VCaP (cell line): ENCODE measurements around the gene TMEM259.

ENCODE experiments used
- H3K27ac ChIP-seq: fragments of 450-650 bp; 2 replicates; pipeline ENCODE4 v1.5.1; 2017
- TF ChIP-seq, protein P1 (sequence below): fragments of 450-650 bp; conservative IDR thresholded peaks from 2 replicates; pipeline ENCODE4 v1.5.1; 2017; ENCODE audit warnings: mild to moderate bottlenecking, moderate library complexity

The TMEM259 gene

DNA sequence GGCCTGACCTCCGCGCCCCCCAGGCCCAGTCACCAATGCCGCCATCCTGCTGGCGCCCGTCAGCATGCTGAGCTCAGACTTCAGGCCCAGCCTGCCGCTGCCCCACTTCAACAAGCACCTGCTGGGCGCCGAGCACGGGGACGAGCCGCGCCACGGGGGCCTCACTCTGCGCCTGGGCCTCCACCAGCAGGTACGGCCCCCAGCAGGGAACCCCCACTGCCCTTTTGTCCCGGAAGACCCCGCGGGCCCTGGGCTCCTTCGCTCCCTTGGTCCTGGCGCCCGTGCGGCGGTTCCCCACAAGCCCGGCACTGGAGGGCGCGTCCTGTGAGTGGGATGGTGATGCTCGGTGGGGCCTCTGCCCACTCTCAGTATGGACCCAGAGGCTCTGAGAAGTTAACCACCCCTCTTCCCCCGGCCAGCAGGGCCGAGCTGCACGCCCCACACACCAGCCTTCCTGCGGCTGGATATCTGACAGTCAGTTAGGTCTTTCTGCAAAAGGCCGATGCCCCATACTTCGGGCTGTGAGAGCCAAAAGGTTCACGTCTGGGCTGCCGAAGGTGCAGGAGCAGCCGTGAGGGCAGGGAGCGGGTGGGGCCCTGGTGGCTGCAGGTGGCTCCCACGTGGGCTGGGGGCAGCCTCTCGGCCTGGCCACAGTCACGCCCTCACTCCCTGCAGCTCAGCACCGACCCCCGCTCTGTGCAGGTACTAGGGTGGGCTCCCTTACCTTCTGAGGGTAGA lies 28.8 kb downstream of the TMEM259 start:
- TF ChIP-seq, protein P1, sequence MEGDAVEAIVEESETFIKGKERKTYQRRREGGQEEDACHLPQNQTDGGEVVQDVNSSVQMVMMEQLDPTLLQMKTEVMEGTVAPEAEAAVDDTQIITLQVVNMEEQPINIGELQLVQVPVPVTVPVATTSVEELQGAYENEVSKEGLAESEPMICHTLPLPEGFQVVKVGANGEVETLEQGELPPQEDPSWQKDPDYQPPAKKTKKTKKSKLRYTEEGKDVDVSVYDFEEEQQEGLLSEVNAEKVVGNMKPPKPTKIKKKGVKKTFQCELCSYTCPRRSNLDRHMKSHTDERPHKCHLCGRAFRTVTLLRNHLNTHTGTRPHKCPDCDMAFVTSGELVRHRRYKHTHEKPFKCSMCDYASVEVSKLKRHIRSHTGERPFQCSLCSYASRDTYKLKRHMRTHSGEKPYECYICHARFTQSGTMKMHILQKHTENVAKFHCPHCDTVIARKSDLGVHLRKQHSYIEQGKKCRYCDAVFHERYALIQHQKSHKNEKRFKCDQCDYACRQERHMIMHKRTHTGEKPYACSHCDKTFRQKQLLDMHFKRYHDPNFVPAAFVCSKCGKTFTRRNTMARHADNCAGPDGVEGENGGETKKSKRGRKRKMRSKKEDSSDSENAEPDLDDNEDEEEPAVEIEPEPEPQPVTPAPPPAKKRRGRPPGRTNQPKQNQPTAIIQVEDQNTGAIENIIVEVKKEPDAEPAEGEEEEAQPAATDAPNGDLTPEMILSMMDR = no peak

DNA sequence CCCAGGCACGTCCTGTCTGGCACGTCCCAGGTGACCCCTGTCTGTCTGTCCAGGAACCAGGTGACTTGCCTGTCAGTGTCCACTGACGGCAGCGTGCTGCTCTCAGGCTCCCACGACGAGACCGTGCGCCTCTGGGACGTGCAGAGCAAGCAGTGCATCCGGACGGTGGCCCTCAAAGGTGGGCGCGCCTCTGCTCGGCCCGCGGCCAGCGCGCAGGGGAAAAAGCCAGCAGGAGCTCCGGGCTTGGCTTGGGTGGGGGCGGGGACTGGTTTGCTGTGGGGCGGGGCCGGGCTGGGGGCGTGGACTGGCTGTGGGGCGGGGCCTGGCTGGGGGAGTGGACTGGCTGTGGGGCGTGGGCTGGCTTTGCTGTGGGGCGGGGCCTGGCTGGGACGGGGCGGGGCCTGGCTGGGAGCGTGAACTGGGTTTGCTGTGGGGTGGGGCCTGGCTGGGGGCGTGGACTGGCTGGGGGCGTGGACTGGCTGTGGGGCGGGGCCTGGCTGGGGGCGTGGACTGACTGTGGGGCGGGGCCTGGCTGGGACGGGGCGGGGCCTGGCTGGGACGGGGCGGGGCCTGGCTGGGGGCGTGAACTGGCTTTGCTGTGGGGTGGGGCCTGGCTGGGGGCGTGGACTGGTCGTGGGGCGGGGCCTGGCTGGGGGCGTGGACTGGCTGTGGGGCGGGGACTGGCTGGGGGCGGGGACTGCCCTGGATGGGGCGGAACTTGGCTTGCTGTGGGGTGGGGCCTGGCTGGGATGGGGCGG lies 29.6 kb downstream of the TMEM259 start:
- TF ChIP-seq, protein P1 = no peak
- H3K27ac ChIP-seq = no peak overlapping the region

More for the DNA sequence above, 28.8 kb downstream of the TMEM259 start:
- H3K27ac ChIP-seq = no peak overlapping the region

DNA sequence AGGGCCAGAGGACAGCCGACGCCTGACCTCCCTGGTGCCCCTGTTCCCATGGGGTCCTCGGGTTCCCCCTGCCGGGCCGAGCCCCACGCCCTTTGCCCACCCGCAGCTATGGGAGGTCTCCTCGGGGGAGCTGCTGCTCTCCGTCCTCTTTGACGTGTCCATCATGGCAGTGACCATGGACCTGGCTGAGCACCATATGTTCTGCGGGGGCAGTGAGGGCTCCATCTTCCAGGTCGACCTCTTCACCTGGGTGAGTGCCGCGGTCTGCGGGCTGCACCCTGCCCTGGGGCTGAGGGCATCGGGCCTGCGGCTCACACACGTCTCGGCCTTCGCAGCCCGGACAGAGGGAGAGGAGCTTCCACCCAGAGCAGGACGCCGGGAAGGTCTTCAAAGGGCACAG lies 30.2 kb downstream of the TMEM259 start:
- TF ChIP-seq, protein P1 = no peak
- no peak overlapping the region for H3K27ac ChIP-seq

DNA sequence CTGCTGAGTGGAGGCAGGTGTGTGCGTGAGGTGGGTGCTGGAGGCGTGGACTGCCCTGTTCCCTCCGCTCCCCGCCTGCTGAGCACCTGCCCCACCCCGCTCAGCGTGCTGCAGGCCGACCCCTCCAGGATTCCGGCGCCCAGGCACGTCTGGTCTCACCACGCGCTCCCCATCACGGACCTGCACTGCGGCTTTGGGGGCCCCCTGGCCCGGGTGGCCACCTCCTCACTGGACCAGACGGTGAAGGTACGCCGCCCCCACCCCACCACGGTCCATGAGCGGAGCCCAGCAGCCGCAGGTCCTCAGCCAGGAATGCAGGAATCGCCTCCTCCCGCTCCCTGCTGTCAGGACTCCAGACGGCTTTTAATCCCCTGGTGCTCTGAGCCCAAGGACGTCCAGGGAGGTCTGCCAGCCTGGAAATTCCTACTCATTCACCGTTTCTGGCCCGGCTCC lies 30.8 kb downstream of the TMEM259 start:
- H3K27ac ChIP-seq = no peak overlapping the region
- TF ChIP-seq, protein P1 = no peak

DNA sequence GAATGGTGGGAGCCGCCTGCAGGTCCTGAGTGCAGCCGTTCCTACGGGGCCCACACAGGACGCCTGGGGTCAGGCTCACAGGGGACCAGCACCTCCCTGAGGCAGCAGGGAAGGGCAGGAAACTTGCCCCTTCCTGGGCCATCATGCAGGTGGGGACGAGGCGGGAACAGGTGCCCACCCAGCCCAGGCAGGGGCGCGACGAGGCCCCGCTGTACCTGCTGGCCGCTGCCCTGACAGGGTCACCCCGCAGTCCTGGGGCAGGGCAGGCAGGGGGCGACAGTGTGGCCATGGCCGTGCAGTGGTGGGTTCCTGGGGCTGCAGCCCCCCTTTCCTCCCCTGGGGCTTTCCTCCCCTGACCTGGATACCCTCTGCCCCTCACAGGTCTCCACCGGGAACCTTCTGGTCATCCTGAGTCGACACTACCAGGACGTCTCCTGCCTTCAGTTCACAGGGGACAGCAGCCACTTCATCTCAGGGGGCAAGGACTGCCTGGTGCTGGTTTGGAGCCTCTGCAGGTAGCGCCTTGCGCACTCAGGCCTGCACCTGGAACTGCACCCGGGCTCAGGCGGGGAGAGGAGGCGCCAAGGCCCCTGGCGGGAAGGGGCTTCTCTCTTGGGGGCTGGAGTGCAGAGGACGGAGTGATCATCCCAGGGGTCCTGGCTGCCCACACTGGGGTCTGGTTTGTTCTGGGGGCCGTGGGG lies 31.4 kb downstream of the TMEM259 start:
- no peak overlapping the region for H3K27ac ChIP-seq
- TF ChIP-seq, protein P1 = peak; percentile 20

DNA sequence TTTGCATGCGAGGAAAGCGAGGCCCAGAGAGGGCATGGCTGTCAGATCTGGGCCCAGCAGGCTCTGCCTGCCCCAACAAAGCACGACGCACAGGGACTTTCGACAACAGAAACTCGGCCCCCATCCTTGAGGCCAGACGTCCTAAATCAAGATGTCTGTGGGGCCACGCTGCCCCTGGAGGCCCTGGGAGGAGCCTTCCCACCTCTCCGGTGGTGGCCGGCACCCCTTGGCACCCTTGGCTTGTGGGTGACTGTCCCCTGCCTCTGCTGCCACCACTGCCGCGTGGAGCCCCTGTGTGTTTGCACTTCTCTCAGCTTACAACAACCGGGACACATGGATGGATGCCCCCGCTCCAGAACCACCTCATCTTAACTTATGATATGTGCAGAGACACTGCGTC lies 32.4 kb downstream of the TMEM259 start:
- no peak overlapping the region for H3K27ac ChIP-seq
- TF ChIP-seq, protein P1 = no peak

DNA sequence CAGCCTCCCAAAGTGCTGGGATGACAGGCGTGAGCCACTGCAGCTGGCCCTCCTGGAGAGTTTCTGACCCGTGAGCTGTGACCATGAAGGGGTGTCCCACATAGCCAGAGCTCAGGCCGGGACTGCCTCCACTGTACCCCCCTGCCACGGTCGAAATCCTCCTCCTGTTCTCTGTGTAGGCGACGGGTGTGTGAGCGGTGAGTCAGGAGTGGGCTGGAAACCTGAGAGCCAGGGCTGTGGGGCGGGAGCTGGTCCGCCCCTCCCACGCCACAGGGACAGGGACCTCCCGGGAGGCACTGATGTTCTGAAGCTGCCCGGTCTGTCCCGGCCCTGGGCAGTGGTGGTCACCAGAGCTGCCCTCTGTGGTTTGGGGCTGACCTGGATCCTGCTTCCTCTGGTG lies 32.8 kb downstream of the TMEM259 start:
- no peak overlapping the region for H3K27ac ChIP-seq
- TF ChIP-seq, protein P1 = no peak
